Measurements from ENCODE around the gene PTPN1. TPM values are rescaled to one million over a fixed set of nuclear protein-coding genes. Genes with fewer than 3 reads are reported as not detected.
A peak's percentile ranks its signal among the peaks of the same experiment; 100 is the strongest.

Gene PTPN1
- total and polyA plus RNA-seq, 2 of the 13 experiments (the other 11 are each of a cell fraction or from before 2014, with no cell fraction given), result 17.7 to 37.2 TPM

- TF ChIP-seq ETV5 (CRISPR knock-in tag; IDR thresholded peaks at IDR 0.05; ENCODE audit: borderline replicate concordance) (peak; percentile 90; the same call in 1 of the 2 replicates), ZNF772 (CRISPR knock-in tag; IDR thresholded peaks at IDR 0.05) (peak; percentile 99), ZZZ3 (CRISPR knock-in tag; IDR thresholded peaks at IDR 0.05; ENCODE audit: borderline replicate concordance) (peak; percentile 88), ZBTB21 (CRISPR knock-in tag; IDR thresholded peaks at IDR 0.05) (peak; percentile 39), ZNF253 (CRISPR knock-in tag; IDR thresholded peaks at IDR 0.05; ENCODE audit: borderline replicate concordance) (0 out of 2 replicates have a peak, but pooled peaks have one; percentile 16), IRF9 (CRISPR knock-in tag; IDR thresholded peaks at IDR 0.05; ENCODE audit: borderline replicate concordance) (peak; percentile 88), JUN (CRISPR knock-in tag; IDR thresholded peaks at IDR 0.05) (no peak; the same call in 1 of the 2 replicates), U2AF1 (optimal IDR thresholded peaks at IDR 0.05; ENCODE audit: low read depth, low read length) (peak; percentile 28)
These were observed at the start of gene PTPN1 (continued) for GRCh38 chr20:50509923-50510705.

- H4K20me1 ChIP-seq (ENCODE audit: insufficient read depth, low read length), result no peaks in the 10 kb centered on the region
- peak overlapping the region; percentile 45 for H3K27ac ChIP-seq (ENCODE audit: extremely low read length, insufficient read depth, low read length)
- BruUV-seq (replicated peaks), result no TSS peak
- in situ Hi-C loops (cut with HindIII; ENCODE audit: extremely low pct_ligation_motif_present, low pct_unique_long_range_greater_than_20kb) (loop anchor here (5.0 kb wide), 3 partner anchors 58 to 273 kb away; no protein-coding TSS in a partner anchor), intact Hi-C loops (cut with micrococcal nuclease; ENCODE audit: unreplicated experiment) (loop anchor here (1.0 to 5.0 kb wide), 6 partner anchors 60 to 348 kb away; partner anchors contain the start of genes CEBPB and UBE2V1)
- DNase-seq (ENCODE audit: low spot score) (peak; percentile 91), FAIRE-seq (peak; percentile 82), ATAC-seq (peak; percentile 85)
- H3K4me1 ChIP-seq (ENCODE audit: insufficient read depth, low read length), result peaks cover 88% of the 10 kb centered on the region
- no peaks in the 10 kb centered on the region for H3K27me3 ChIP-seq (ENCODE audit: control insufficient read depth in 1 of 2, insufficient read depth in 2 of 2, low read length in 2 of 2)
- H3K9me3 ChIP-seq (ENCODE audit: low read length), result no peaks in the 10 kb centered on the region
- CTCF ChIA-PET (ENCODE audit: low intra/inter-chr PET ratio, low total read pairs), result interaction anchor here (0.7 to 7.3 kb wide), 8 partner anchors 60 to 273 kb away, joined by 3 to 138 read pairs (median 6); partner anchors contain the start of gene CEBPB
- H3K4me3 ChIP-seq (replicated peaks in 1 of 3; ENCODE audit: insufficient read depth in 1 of 3, low read depth in 2 of 3, low read length in 3 of 3), result peak overlapping the region; percentile 15 to 64 (median 35); a peak in 5 of 6 replicates
- H3K36me3 ChIP-seq (replicated peaks in 1 of 2; ENCODE audit: control insufficient read depth in 1 of 2, insufficient read depth in 2 of 2, low read length in 2 of 2), result no peaks in the 10 kb centered on the region
- H3K4me2 ChIP-seq (ENCODE audit: low read depth, low read length), result peak overlapping the region; percentile 83
- POLR2A ChIA-PET, result interaction anchor here (0.9 to 9.0 kb wide), 4 partner anchors 48 to 289 kb away, joined by 3 to 98 read pairs (median 5); partner anchors contain the start of gene CEBPB
- peak overlapping the region; percentile 66 for H3K9ac ChIP-seq (ENCODE audit: insufficient read depth, low read depth, low read length)
- no peaks in the 10 kb centered on the region for H3K79me2 ChIP-seq (ENCODE audit: insufficient read depth, low read length)
- WGBS (ENCODE audit: low lambda C conversion rate), result 11% methylated on average over 12 of the region's 13 CpGs
- peak overlapping the region; percentile 65 for H2AFZ ChIP-seq (ENCODE audit: low read length)
- TF ChIP-seq KAT8 (CRISPR knock-in tag; IDR thresholded peaks at IDR 0.05) (peak; percentile 76; the same call in 1 of the 2 replicates), ATF1 (CRISPR knock-in tag; IDR thresholded peaks at IDR 0.05) (no peak), ZNF674 (CRISPR knock-in tag; IDR thresholded peaks at IDR 0.05; ENCODE audit: low read depth) (no peak), ZBTB43 (CRISPR knock-in tag; conservative IDR thresholded peaks at IDR 0.05) (peak; percentile 57), MXD4 (CRISPR knock-in tag; IDR thresholded peaks at IDR 0.05) (peak; percentile 83), LBX2 (CRISPR knock-in tag; IDR thresholded peaks at IDR 0.05; ENCODE audit: borderline replicate concordance) (no peak), MAFK (conservative IDR thresholded peaks at IDR 0.05 in 1 of 2, IDR thresholded peaks at IDR 0.05 in 1 of 2; ENCODE audit: low read length in 2 of 2) (no peak), JUN (CRISPR knock-in tag; IDR thresholded peaks at IDR 0.05) (no peak), ZKSCAN5 (CRISPR knock-in tag; IDR thresholded peaks at IDR 0.05) (no peak), PAWR (CRISPR knock-in tag; IDR thresholded peaks at IDR 0.05; ENCODE audit: borderline replicate concordance) (no peak), ZNF883 (CRISPR knock-in tag; IDR thresholded peaks at IDR 0.05; ENCODE audit: not compliant biosample characterization) (peak; percentile 67), ZC3H4 (CRISPR knock-in tag; IDR thresholded peaks at IDR 0.05; ENCODE audit: borderline replicate concordance) (no peak)
These were observed 49.4 kb upstream of the PTPN1 start for GRCh38 chr20:50460608-50461267.
